T-helper 22 cell (primary cell): ENCODE data around the gene COL1A1.

ENCODE experiments used
- DNase-seq: peaks from one replicate; pipeline ENCODE4 v3.0.0-alpha.2; 2020; ENCODE audit warnings: low read depth

COL1A1 gene

DNA sequence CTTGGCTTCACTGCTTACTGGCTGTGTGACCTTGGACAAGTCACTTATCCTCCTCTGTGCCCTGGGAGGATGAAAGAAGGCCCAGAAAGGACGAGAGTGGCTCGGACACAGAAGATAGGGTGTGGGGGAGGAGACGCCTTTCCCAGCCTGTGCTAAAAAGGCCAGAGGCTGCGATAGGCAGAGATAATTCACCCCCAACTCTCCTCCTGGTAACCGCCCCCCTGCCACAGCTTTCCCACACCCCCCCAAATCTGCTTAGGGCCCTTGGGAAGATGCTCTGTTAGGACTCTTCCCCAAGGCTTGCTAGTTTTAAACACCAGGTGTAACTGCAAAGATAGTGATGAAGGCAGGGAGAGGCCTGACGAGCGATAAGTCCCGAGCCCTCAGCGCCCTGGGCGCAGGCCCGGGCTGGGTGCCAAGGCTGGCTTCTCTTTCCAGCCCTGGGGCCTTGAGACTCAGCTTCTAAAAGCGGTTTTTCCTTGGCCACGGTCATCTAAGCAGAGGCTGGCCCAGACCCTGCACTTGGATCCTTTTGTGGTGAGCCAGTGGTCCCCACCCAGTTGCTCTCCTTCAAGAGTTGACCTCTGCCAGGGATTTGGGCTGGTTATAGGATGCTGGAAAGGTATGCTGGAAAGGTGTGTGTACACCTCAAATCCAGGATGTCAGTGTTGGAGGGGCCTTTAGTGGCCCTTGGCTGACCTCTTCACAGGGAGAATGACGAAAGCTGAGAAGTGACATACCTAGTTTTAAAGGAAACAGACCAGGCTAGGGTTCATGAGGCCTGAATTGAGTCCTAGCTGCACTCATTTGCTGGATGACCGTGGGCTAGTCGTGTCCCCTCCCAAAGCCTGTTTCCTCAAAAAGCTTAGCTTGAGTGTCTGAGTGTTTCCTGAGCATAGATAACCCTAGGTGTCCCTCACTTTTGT, 47.5 kb downstream of the COL1A1 start:
- no peak for DNase-seq

DNA sequence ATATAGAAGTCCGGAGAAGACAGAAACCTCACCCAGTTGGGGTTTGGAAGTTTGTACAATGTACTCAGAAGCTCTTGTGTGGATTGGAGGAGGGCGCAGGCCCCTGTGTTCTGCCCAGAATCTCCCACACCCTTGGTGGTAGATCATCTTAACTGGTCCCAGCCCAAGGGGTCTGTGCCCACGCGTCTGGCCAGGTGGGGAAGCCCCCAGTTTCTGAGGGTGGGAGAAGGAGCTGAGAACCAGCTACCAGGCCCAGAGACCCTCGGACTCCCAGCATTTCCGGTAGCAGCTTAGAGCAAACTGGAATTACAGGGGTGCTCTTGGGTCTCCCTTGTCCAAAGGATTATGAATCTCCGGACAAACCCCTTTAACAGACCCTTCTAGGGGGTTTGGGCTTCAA, 48.7 kb downstream of the COL1A1 start:
- DNase-seq: no peak

- peak; percentile 29 for DNase-seq
Observed at GRCh38 chr17:50151937-50152547, 49.4 kb downstream of the COL1A1 start.

GRCh38 chr17:50151041-50151936, 50.1 kb downstream of the COL1A1 start:
- peak; percentile 83 for DNase-seq

GRCh38 chr17:50150354-50151040, 50.9 kb downstream of the COL1A1 start, which contains the start of gene PPP1R9B:
TSS of gene PPP1R9B (minus strand) at chr17:50150677. CDS start at chr17:50150513, 164 bp downstream.
- DNase-seq: no peak

DNA sequence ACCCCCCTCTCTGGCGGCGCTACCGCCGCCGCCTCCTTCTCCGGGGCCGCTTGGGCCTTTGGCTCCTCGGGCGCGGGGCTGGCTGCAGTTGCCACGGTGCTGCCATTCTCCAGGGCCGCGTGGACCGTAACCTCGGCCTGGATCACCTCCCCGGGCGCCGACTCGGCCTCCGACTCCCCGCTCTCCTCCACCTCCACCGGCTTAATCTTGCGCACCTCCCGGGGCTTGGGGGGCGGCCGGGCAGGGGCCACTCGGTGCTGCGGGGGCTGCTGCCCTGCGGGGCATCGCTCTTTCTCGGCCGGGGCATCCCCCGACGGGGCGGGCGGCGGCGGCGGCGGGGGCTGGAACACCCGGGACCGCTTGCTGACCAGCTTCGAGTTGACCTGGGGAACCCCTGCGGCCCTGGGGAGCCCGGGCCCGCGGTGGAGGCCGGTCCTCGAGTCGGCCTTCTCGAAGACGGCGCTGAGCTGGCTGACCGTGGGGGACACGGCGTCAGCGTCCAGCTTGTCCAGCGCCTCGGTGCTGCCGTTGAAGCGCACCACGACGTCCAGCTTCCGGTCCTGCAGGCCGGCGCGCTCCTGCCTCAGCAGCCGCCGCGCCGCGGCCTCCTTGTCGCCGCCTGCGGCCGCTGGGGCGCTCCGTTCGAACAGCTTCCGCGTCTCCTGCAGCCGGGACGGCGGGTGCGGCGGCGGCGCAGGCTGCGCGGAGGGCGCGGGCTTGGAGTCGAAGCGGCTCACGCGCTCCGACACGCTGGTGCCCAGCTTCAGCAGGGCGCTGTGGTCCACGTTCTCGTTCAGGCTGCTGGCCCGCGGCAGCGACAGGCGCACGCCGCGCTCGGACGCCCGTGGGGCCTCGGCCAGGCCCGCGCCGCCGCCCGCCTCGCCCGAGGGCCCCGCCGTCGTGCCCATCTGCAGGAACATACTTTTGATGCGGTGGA, 51.7 kb downstream of the COL1A1 start:
- peak; percentile 42 for DNase-seq

GRCh38 chr17:50149091-50149416, 52.4 kb downstream of the COL1A1 start:
- no peak for DNase-seq

- DNase-seq: peak; percentile 82
Observed at GRCh38 chr17:50148226-50149090, 53.0 kb downstream of the COL1A1 start.

- DNase-seq: no peak
Observed at GRCh38 chr17:50147841-50148225, 53.6 kb downstream of the COL1A1 start.

- DNase-seq: no peak
Observed at GRCh38 chr17:50146927-50147665, 54.3 kb downstream of the COL1A1 start.

- DNase-seq: no peak
Observed at GRCh38 chr17:50146230-50146926, 55.1 kb downstream of the COL1A1 start.

DNA sequence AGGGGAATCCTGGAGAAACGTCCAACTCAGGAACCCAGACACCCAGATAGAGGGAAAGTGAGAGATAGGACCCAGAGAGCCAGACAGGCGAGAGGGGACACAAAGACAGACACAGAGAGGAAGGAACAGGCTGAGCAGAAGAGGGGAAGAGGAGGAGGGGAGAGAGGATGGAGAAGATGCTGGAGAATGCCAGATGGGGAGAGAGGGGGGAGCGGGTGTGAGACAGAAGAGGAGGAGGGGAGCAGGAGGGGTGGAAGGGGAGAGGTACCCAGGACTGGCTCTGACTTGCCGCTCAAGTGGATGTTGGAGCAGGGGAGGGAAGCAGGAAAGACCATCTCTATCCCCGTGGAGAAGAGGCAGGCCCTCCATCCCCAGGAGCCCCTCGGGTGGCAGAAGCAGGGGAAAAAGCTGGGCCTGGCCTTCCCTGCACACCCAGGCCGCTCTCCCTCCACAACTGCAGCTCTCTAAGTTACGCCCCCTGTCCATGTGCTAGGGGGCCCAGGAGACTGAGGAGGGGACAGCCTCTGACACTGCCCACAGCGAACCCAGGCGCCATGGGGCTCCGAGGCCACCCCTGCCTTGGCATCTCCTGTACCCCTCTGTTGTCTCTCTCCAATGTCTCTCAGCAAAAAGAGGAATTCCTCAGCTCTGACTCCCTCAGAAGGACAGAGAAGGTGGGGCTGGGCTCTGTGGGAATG, 55.8 kb downstream of the COL1A1 start:
- DNase-seq: no peak

GRCh38 chr17:50144845-50145531, 56.4 kb downstream of the COL1A1 start:
- DNase-seq: no peak

DNA sequence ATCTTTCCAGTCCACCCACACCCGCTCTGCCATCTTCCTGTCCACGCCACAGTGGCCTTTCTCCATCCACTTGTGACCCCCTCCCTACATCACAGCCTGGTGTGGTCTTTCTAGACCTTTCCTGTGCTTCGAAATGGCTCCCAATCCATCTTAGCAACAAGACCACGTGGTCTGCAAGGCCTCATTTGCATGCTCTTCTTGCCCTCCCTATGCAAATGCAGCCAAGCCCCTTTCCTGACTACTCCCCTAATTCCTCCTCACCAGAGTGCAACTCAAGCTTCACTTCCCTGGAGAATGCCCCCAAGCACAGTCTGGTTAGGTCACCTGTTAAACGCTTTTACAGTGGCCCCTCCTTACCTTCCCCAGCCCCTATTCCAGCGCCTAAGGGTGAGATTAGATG, 57.1 kb downstream of the COL1A1 start:
- DNase-seq: no peak

- DNase-seq: no peak
Observed at GRCh38 chr17:50143461-50144176, 57.8 kb downstream of the COL1A1 start.

- no peak for DNase-seq
Observed at GRCh38 chr17:50141745-50142110, 59.7 kb downstream of the COL1A1 start.
